LNCaP clone FGC (cell line): ENCODE measurements around the gene TK1.

Experiments
- DNase-seq: peaks from one replicate; pipeline ENCODE4 v3.0.0-alpha.2; 2011; ENCODE audit warnings: low read depth
- H3K4me3 ChIP-seq: 2 replicates; pipeline ENCODE4 v1.5.1; 2011; ENCODE audit warnings: mild to moderate bottlenecking, low read depth, low read length, control low read depth
- TF ChIP-seq, protein P1 (sequence below): IDR thresholded peaks from 2 replicates; pipeline ENCODE4 v1.5.1; 2012; ENCODE audit warnings: mild to moderate bottlenecking; ENCODE audit not compliant: control insufficient read depth, insufficient read depth; ENCODE audit errors: extremely low read depth

The TK1 gene

DNA sequence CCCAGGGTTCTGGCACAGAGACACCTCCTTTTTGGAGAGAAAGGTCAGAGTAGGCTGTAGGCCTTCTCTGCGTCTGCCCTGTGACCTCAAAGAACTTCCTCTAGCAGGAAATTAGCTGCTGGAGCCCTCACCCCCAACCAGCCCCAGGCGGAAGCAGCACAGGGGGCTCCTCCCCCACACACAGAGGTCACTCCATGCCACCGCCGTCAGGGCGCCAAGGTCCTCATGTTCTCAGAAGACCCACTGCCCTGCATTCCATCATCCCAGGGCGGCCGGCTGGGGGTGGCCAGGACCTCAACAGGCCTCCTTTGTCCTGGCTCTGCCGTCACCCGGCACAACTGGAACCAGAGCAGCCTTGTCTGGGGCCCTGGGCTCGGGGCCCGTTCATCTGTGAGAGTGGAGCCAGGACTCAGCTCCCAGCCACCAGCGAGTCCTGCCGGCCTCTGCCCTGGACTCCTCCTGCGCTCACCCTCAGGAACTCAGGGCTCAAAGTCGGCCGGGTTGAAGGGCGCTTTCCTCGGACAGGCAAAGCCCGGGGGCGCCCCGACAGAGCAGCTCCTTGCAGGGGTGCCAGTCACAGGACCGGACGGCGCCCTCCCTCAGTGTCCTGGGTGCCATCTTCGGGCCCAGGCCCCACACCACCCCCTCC, 59.5 kb downstream of the TK1 start:
- H3K4me3 ChIP-seq: peak overlapping the region; percentile 84
- TF ChIP-seq, protein P1, sequence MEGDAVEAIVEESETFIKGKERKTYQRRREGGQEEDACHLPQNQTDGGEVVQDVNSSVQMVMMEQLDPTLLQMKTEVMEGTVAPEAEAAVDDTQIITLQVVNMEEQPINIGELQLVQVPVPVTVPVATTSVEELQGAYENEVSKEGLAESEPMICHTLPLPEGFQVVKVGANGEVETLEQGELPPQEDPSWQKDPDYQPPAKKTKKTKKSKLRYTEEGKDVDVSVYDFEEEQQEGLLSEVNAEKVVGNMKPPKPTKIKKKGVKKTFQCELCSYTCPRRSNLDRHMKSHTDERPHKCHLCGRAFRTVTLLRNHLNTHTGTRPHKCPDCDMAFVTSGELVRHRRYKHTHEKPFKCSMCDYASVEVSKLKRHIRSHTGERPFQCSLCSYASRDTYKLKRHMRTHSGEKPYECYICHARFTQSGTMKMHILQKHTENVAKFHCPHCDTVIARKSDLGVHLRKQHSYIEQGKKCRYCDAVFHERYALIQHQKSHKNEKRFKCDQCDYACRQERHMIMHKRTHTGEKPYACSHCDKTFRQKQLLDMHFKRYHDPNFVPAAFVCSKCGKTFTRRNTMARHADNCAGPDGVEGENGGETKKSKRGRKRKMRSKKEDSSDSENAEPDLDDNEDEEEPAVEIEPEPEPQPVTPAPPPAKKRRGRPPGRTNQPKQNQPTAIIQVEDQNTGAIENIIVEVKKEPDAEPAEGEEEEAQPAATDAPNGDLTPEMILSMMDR: no peak
- no peak for DNase-seq

DNA sequence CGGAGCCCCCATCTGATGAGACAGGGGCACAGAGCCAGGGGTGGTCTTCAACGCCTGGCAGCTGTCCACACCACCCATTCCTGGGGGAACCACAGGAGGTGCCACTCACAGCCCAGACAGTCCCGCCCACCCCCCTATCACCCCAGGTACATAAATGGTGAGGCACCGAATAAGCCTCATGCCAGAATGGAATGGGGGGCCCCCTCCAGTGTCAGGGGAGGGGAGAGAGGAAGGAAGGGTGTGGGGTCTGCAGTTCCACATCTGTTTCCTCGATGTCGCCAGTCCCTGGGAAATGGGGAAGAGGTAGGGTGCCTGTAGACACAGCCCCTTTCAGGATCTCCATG, 60.0 kb downstream of the TK1 start:
- peak overlapping the region; percentile 84 for H3K4me3 ChIP-seq

DNA sequence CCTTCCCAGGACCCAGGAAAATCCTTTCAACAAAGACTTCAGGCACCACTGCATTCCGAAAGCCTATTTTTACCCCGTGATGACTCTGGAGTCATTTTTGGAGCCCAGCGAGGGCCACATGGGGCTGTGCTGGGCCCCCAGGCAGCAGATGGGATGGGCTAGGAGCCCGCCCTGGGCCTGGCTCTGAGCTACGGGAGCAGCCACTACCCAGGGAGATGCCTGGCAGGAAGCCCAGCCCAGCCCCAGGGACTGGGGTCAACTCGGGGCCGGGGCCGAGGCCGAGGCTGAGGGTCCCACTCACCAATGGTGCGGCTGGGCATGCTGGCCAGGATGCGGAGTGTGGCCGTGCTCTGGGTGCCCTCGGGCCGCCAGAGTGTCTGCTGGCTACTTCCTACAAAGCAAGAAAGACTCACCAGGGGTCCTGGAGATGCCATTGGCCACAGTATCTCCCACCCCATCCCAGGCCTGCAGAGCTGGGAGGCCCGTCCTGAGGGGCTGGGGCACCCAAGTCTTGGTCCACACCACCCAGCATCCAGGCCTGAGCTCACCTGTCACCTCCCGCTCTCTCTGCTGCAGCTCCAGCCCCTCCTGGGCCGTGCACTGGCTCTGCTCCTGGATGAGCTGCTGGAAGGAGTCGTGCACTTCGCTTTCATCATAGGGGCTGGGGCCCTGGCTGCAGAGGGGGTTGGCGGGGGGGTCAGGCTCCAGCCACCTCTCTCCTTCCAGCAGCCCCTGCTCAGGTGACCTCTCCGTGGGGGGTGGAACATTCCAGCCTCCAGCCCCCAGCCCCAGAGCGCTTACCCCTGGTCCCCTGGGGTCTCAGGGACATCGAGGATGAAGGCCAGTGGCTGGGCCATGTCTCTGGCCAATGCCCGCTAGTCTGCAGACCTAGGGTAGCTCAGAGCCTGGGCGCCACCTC, 60.6 kb downstream of the TK1 start:
- TF ChIP-seq, protein P1: no peak
- no peak for DNase-seq
- H3K4me3 ChIP-seq: no peak overlapping the region

More for the DNA sequence above, 60.0 kb downstream of the TK1 start:
- no peak for DNase-seq
- TF ChIP-seq, protein P1: no peak

DNA sequence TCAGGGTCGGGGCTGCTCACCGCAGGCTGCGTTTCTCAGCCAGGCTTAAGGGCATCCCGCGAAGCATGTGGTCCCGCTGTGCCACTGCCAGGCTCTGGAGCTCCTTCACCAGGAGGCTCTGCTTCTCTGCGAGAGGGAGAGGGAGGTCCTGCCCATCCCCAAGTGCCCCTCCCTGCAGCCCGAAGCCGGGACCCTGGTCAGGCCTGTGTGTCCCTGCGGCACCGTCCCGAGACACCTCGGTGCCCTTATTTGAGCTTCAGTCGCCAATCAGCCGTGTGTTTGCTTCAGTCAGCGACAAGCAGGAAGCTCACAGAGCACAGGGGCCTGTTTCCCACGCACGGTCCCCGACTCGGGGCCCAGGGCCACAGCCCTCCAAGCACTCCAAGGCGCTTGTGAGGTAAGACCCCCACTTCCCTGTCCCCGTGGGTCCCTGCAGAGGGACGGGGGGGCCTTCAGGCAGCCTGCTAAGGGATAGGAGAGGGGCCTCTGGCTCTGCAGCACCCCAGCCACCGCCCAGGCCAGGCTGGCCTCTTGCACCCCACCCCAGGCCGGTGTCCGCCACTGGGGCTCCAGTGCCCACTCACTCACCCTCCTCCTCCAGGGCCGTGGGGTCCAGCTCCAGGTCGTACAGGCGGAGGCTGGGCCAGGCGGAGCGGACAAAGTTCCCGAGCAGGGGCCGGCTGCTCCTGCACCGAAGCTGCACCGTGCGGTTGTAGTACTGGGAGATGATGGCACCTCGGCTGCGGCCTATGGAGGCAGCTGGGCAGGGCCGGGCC, 61.5 kb downstream of the TK1 start:
- no peak overlapping the region for H3K4me3 ChIP-seq
- DNase-seq: no peak
- TF ChIP-seq, protein P1: no peak

DNA sequence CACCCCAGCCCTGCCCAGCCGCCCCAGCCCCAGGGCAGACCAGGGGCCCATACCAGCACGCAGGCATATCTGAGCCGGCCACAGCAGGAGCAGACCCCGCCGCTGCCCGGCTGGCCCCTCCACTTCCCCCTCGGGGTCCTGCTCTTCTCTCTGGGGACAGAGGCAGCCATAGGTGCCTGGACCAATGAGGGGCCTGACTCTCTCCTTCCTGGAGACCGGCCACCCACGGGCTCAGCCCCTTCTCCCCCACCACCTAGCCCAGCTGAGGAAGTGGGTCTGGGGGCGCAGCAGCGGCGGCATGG, 62.1 kb downstream of the TK1 start:
- TF ChIP-seq, protein P1: no peak
- DNase-seq: no peak
- H3K4me3 ChIP-seq: no peak overlapping the region
